HG03139 (cell line): Measurements from ENCODE around the gene ZNF296.

Experiments
- ATAC-seq: cut with Tn5 transposase; IDR thresholded peaks from one replicate; pipeline ENCODE4 v1.9.1; 2021; ENCODE audit not compliant: unreplicated experiment

ZNF296 gene

GRCh38 chr19:45061965-45062364 is 14.3 kb downstream of the ZNF296 start:
- ATAC-seq: no peak

GRCh38 chr19:45059258-45059965 is 16.9 kb downstream of the ZNF296 start:
- peak; percentile 53 for ATAC-seq

GRCh38 chr19:45058622-45059159 is 17.6 kb downstream of the ZNF296 start:
- ATAC-seq: no peak

- ATAC-seq: no peak
These were observed 18.8 kb downstream of the ZNF296 start for GRCh38 chr19:45057444-45057843.

GRCh38 chr19:45056831-45057230 is 19.4 kb downstream of the ZNF296 start:
- no peak for ATAC-seq

GRCh38 chr19:45051929-45052579 is 24.2 kb downstream of the ZNF296 start:
- ATAC-seq: no peak

- ATAC-seq: no peak
These were observed 26.2 kb downstream of the ZNF296 start for GRCh38 chr19:45050036-45050435.

- ATAC-seq: no peak
These were observed 27.1 kb downstream of the ZNF296 start for GRCh38 chr19:45049073-45049736.

- no peak for ATAC-seq
These were observed 29.0 kb downstream of the ZNF296 start for GRCh38 chr19:45047188-45047797.

- no peak for ATAC-seq
These were observed 29.9 kb downstream of the ZNF296 start for GRCh38 chr19:45046355-45046754.

- ATAC-seq: no peak
These were observed 30.5 kb downstream of the ZNF296 start for GRCh38 chr19:45045671-45046353.

- no peak for ATAC-seq
These were observed 35.2 kb downstream of the ZNF296 start for GRCh38 chr19:45041125-45041524.

GRCh38 chr19:45040059-45040771 is 36.1 kb downstream of the ZNF296 start:
- ATAC-seq: no peak

GRCh38 chr19:45038931-45039893 is 37.1 kb downstream of the ZNF296 start, which contains the start of gene CLASRP:
Gene CLASRP, plus strand, starts transcription at chr19:45039045. Its CDS starts 1,168 bp downstream, at chr19:45040213.
- ATAC-seq: peak; percentile 79

GRCh38 chr19:45037393-45038169 is 38.7 kb downstream of the ZNF296 start:
- no peak for ATAC-seq

- ATAC-seq: no peak
These were observed 40.5 kb downstream of the ZNF296 start for GRCh38 chr19:45035755-45036154.

- no peak for ATAC-seq
These were observed 43.9 kb downstream of the ZNF296 start for GRCh38 chr19:45032421-45032820.

GRCh38 chr19:45030825-45031224 is 45.5 kb downstream of the ZNF296 start:
- ATAC-seq: no peak
